GM18505 (cell line): Measurements from ENCODE around the gene METTL5.
"Not testable (repeated sequence)": the region's sequence is repeated elsewhere in the genome, so short reads cannot be mapped to it uniquely, and the experiment has no call there.

ENCODE experiments used
- ATAC-seq: cut with Tn5 transposase; IDR thresholded peaks from one replicate; pipeline ENCODE4 v1.9.1; 2021; ENCODE audit not compliant: unreplicated experiment
- POLR2A ChIP-seq: IDR thresholded peaks from 4 replicates; pipeline ENCODE4 v1.6.1; 2011; ENCODE audit warnings: borderline replicate concordance; ENCODE audit not compliant: insufficient read depth, insufficient read length; ENCODE audit errors: extremely low read depth

METTL5 gene

GRCh38 chr2:169819106-169819505 is 5.6 kb downstream of the METTL5 start:
- no peak for ATAC-seq
- TF ChIP-seq POLR2A, result no peak

GRCh38 chr2:169818241-169818640 is 6.5 kb downstream of the METTL5 start:
- no peak for TF ChIP-seq POLR2A
- no peak for ATAC-seq

GRCh38 chr2:169817369-169817768 is 7.3 kb downstream of the METTL5 start:
- ATAC-seq, result not testable (repeated sequence)

GRCh38 chr2:169816961-169817360 is 7.7 kb downstream of the METTL5 start:
- not testable (repeated sequence) for ATAC-seq

DNA sequence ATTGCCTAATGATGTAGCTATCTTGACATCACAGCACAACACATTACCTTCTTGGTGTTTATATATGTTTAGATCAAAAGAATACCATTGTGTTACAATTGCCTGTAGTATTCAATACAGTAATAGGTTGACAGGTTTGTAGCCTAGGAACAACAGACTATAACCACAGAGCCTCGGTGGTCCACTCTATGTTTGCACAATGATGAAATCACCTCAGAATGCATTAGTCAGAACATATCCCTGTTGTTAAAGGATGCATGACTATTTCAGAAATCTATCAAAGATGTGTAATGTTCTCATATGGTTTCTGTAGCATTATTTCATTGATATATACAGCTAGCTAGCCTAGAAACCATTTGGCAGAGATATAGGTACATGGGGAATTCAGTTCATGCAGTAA is 8.9 kb downstream of the METTL5 start:
- no peak for TF ChIP-seq POLR2A
- no peak for ATAC-seq

GRCh38 chr2:169808221-169808620 is 16.5 kb downstream of the METTL5 start:
- no peak for TF ChIP-seq POLR2A
- ATAC-seq, result no peak

- no peak for TF ChIP-seq POLR2A
- no peak for ATAC-seq
Measured at GRCh38 chr2:169806586-169806985, 18.1 kb downstream of the METTL5 start.

DNA sequence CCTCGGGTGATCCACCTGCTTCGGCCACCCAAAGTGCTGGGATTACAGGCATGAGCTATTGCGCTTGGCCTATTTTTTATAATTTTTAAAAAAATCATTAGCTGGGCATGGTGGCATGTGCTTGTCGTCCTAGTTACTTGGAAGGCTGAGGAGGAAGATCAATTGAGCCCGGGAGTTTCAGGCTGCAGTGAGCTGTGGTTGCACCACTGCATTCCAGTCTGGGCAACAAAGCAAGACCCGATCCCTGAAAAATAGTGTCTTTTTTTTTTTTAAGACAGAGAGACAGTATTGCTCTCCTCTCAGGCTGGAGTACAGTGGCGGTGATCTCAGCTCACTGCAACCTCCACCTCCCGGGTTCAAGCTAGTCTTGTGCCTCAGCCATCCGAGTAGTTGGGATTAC is 21.2 kb downstream of the METTL5 start:
- TF ChIP-seq POLR2A, result no peak
- ATAC-seq, result no peak

GRCh38 chr2:169798718-169799592 is 25.8 kb downstream of the METTL5 start, which contains the start of gene SSB:
Gene SSB (plus strand): TSS chr2:169798871. CDS start chr2:169800961, 2,090 bp downstream.
- TF ChIP-seq POLR2A, result peak; percentile 89
- ATAC-seq, result peak; percentile 96

DNA sequence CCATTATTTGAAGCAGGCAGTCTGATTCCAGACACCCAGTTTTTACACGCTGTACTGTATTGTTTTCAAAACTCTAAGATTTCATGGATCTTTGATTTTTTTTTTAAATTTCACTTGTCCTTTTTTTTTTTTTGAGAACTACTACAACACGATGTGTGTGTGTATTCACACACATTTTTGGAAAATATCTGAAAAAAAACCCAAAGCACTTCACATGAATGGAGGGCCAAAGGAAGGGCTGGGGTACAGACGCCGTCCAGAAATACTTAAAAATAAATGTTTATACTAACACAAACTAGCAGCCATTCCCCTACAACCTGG is 26.3 kb downstream of the METTL5 start:
- no peak for ATAC-seq
- TF ChIP-seq POLR2A, result no peak

DNA sequence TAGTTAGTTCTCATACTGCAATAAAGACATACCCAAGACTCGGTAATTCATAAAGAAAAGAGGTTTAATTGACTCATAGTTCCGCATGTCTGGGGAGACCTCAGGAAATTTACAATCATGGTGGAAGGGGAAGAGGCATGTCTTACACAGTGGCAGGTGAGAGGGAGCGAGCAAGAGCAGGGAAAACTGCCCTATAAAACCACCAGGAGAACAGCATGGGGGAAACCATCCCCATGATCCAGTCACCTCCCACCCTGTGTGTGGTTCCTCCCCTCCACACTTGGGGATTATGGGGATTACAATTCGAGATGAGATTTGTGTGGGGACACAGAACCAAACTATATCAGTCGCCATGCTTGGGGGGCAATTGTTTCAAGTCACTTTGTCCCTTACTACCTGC is 27.1 kb downstream of the METTL5 start:
- TF ChIP-seq POLR2A, result no peak
- ATAC-seq, result no peak

DNA sequence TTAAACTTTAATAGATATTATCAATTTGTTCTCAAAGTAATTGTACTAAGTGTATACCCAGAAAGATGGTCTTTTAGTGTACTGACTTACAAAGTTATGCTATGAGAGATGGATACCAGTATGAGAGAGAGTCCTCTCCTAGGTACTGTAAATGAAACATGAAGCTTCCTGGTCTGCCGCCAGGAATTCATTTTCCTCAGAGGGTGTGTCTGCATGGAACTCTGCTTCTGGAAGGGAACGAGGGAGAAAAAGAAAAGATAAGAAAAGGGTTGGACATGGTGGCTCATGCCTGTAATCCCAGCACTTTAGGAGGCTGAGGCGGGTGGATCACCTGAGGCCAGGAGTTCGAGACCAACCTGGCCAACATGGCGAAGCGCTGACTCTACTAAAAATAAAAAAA is 28.3 kb downstream of the METTL5 start:
- TF ChIP-seq POLR2A, result no peak
- no peak for ATAC-seq

DNA sequence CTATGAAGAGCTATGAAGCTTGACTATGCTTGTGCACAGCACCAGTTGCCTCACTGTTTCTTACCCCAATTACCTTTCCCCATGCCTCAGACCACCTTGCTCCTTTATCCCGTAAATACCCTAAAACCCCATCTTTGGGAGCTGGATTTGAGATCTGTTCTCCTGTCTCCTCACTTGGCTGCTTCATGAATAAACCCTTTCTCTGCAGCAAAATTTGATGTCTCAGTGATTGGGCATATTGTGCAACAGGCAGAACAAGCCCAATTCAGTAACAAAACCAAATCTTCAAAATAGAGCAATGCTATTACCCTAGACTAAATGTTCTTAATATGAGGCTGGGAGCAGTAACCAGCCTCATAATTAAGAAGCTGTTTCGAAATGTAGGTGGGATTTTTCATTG is 29.5 kb downstream of the METTL5 start:
- TF ChIP-seq POLR2A, result no peak
- ATAC-seq, result no peak

- ATAC-seq, result no peak
- TF ChIP-seq POLR2A, result no peak
Measured at GRCh38 chr2:169790581-169790980, 34.1 kb downstream of the METTL5 start.

DNA sequence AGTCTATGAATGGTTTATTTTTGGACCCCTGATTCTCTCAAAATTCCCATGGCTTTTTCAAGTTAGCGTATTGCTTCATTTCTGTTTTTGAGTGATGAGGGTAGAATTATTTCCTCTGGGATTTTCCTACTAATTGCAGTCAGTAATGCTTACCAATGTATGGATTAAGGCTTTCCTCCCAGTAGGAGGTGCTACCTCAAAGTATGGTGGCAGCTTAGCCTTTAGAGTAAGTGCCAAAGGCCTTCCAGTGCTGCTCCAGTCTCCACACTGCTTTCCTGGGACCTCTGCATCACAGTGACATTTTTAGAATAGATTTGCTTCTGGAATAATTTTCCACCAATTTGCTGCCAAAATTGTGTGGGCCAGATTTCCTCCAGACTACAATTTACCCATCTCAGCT is 42.2 kb downstream of the METTL5 start:
- ATAC-seq, result no peak
- no peak for TF ChIP-seq POLR2A
